ENCODE data around the gene MROH2A.

The MROH2A gene

GRCh38 chr2:233791151-233791882 is 13.2 kb downstream of the MROH2A start:
- ATAC-seq: peak; percentile 31
- no peaks in the 10 kb centered on the region for H3K36me3 Mint-ChIP-seq
- peaks cover 68% of the 10 kb centered on the region for H3K27me3 Mint-ChIP-seq
- H3K27ac Mint-ChIP-seq: no peak overlapping the region
- no peaks in the 10 kb centered on the region for H3K4me1 Mint-ChIP-seq
- H3K9me3 Mint-ChIP-seq: peaks cover 4% of the 10 kb centered on the region
- H3K4me3 Mint-ChIP-seq: no peak overlapping the region

DNA sequence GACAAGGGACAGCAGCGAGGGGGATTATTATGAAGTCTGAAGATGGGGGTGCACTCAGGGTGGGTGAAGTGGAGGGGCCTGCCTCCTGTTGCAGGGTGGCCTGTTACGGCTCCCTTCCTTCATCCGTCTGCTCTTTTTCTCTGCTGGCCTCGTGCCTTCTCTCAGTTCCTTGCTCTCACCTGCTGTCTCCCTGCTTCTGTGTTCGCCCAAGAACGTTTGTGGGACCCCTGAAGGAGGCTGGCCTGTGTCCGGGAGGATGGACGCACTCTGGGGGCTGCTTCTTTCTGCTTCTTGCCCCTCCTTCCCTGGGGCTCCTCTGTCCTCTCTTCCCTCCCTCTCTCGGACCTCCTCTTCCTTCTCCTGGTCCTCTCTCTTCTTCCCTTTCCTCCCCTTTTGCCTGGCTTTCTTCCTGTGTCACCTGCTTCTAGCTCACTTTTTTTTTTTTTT is 13.8 kb downstream of the MROH2A start:
- no peak overlapping the region for H3K27ac Mint-ChIP-seq
- no peak for ATAC-seq

GRCh38 chr2:233792720-233793119 is 14.6 kb downstream of the MROH2A start:
- no peaks in the 10 kb centered on the region for H3K36me3 Mint-ChIP-seq

More for the DNA sequence above, 13.8 kb downstream of the MROH2A start:
- Mint-ChIP-seq H3K4me3 (no peak overlapping the region), H3K9me3 (peaks cover 2% of the 10 kb centered on the region), H3K36me3 (no peaks in the 10 kb centered on the region), H3K4me1 (no peaks in the 10 kb centered on the region), H3K27me3 (peaks cover 65% of the 10 kb centered on the region)

DNA sequence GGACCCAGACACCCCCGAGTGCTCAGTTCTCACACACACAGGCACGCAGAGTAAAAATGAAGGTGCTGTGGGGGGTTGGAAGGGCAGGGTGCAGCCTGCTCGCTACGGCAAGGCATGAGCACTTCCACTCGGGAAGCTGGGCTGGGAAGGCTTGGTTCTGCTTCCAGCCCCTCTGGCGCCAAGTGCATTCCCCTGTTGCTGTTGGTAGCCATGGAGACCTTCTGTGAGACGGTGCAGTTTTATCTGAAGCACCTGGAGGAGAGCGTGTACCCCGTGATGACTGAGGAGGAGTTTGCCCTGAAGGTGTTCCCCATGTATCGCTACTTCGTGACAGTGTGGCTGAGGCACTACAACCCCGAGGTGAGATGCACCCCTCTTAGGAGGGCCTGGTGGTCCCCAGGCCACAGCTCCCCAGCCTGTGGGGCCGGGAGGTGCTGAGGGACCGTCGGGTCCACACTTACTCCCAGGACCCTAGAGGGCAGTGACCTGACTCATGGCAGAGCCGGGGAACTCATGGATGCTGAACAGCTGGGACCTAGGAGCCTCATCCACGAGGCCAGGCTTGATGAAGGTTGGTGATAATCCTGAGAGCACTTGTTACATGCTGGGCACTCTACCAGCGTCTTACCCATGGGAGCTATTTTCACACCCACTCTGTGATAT is 15.5 kb downstream of the MROH2A start:
- H3K27me3 Mint-ChIP-seq: peaks cover 71% of the 10 kb centered on the region
- peaks cover 2% of the 10 kb centered on the region for H3K9me3 Mint-ChIP-seq
- no peaks in the 10 kb centered on the region for H3K4me1 Mint-ChIP-seq
- H3K36me3 Mint-ChIP-seq: no peaks in the 10 kb centered on the region
- no peak overlapping the region for H3K27ac Mint-ChIP-seq
- no peak overlapping the region for H3K4me3 Mint-ChIP-seq
- ATAC-seq: no peak

More at GRCh38 chr2:233792720-233793119, 14.6 kb downstream of the MROH2A start:
- Mint-ChIP-seq H3K27ac (no peak overlapping the region), H3K4me1 (no peaks in the 10 kb centered on the region), H3K27me3 (peaks cover 65% of the 10 kb centered on the region), H3K4me3 (no peak overlapping the region), H3K9me3 (peaks cover 2% of the 10 kb centered on the region)
- ATAC-seq: no peak

- H3K9me3 Mint-ChIP-seq: peaks cover 2% of the 10 kb centered on the region
- no peak overlapping the region for H3K27ac Mint-ChIP-seq
- ATAC-seq: no peak
- H3K4me1 Mint-ChIP-seq: no peaks in the 10 kb centered on the region
- H3K27me3 Mint-ChIP-seq: peaks cover 68% of the 10 kb centered on the region
- no peak overlapping the region for H3K4me3 Mint-ChIP-seq
- H3K36me3 Mint-ChIP-seq: no peaks in the 10 kb centered on the region
These were observed 16.1 kb downstream of the MROH2A start for GRCh38 chr2:233794128-233794658.

DNA sequence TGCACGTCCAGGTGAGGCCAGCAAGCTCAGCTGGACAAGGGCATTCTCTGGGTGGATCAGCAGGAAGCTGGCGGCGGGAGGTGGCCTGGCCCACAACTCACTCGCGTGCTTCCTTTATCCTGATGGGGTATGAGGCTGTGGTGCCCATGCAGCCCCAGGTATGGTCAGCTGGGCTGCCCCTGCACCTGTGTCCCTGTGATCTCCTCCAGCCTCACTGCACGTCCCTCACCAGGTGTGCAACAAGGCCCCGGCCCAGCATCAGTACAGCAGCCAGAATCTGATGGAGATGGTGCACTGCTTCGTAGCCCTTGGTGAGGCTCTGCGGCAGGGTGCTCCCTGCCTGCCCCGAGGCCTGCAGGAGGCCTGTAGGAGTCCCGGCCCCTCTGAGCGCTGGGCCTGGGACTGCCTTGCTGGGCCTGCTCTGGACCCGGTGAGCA is 17.6 kb downstream of the MROH2A start:
- Mint-ChIP-seq H3K27ac (no peak overlapping the region), H3K27me3 (peaks cover 52% of the 10 kb centered on the region), H3K4me1 (no peaks in the 10 kb centered on the region), H3K4me3 (no peak overlapping the region), H3K9me3 (peaks cover 4% of the 10 kb centered on the region), H3K36me3 (no peaks in the 10 kb centered on the region)
- no peak for ATAC-seq

DNA sequence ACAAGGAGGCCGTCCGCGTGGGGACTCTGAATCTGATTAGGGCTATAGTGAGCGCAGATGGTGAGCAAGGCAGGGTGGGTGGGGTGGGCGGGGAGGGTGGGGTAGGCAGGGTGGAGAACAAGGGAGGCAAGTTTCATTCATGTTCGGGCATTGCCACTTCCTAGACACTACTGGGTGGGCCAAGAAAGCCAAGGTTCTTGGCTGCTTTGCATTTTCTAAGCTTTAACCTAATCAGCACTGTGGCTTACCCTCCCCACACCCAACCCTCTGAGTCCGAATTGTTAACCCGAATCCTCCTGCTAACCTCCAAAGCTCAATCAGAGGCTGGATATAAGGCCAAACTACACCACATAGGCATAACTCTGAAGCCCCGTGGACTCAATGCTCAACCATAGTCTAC is 18.1 kb downstream of the MROH2A start:
- H3K27me3 Mint-ChIP-seq: peaks cover 47% of the 10 kb centered on the region

GRCh38 chr2:233798335-233799086 is 20.4 kb downstream of the MROH2A start:
- Mint-ChIP-seq H3K4me1 (peaks cover 6% of the 10 kb centered on the region), H3K27ac (no peak overlapping the region), H3K4me3 (no peak overlapping the region), H3K9me3 (peaks cover 4% of the 10 kb centered on the region), H3K27me3 (peaks cover 38% of the 10 kb centered on the region), H3K36me3 (no peaks in the 10 kb centered on the region)
- ATAC-seq: no peak

More for the DNA sequence above, 18.1 kb downstream of the MROH2A start:
- no peaks in the 10 kb centered on the region for H3K36me3 Mint-ChIP-seq
- peaks cover 4% of the 10 kb centered on the region for H3K9me3 Mint-ChIP-seq
- H3K4me1 Mint-ChIP-seq: peaks cover 4% of the 10 kb centered on the region
- no peak overlapping the region for H3K4me3 Mint-ChIP-seq
- no peak for ATAC-seq
- no peak overlapping the region for H3K27ac Mint-ChIP-seq

GRCh38 chr2:233799087-233799665 is 21.0 kb downstream of the MROH2A start:
- Mint-ChIP-seq H3K4me3 (no peak overlapping the region), H3K36me3 (no peaks in the 10 kb centered on the region), H3K27ac (no peak overlapping the region), H3K27me3 (peaks cover 38% of the 10 kb centered on the region), H3K9me3 (peaks cover 4% of the 10 kb centered on the region), H3K4me1 (peaks cover 6% of the 10 kb centered on the region)
- no peak for ATAC-seq

DNA sequence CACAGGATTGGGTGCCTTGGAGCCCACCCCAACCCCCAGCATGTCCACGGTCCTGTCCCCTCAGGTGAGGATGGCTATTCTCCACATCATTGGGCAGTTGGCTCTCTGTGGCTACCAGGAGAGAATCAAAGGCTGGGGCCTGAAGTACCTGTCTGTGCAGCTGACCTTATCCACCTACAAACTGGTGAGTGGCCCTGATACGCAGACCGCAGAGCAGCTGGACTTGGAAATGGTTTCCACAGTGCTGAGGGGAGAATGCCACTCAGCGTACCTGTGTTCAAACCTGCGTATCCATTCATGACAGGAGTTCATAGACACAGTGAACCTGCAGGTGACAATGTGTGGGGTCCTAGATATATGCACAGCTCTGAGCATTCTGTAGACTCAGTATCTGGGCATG is 21.6 kb downstream of the MROH2A start:
- no peak for ATAC-seq

GRCh38 chr2:233800208-233800607 is 22.1 kb downstream of the MROH2A start:
- H3K36me3 Mint-ChIP-seq: no peaks in the 10 kb centered on the region
- peaks cover 37% of the 10 kb centered on the region for H3K27me3 Mint-ChIP-seq
- peaks cover 4% of the 10 kb centered on the region for H3K9me3 Mint-ChIP-seq
- ATAC-seq: no peak
- no peak overlapping the region for H3K4me3 Mint-ChIP-seq
- peaks cover 6% of the 10 kb centered on the region for H3K4me1 Mint-ChIP-seq
- no peak overlapping the region for H3K27ac Mint-ChIP-seq

More for the DNA sequence above, 21.6 kb downstream of the MROH2A start:
- Mint-ChIP-seq H3K27me3 (peaks cover 38% of the 10 kb centered on the region), H3K4me1 (peaks cover 6% of the 10 kb centered on the region), H3K36me3 (no peaks in the 10 kb centered on the region), H3K4me3 (no peak overlapping the region), H3K9me3 (peaks cover 4% of the 10 kb centered on the region), H3K27ac (no peak overlapping the region)

- Mint-ChIP-seq H3K4me1 (peaks cover 6% of the 10 kb centered on the region), H3K36me3 (no peaks in the 10 kb centered on the region), H3K9me3 (peaks cover 4% of the 10 kb centered on the region), H3K27me3 (peaks cover 37% of the 10 kb centered on the region), H3K27ac (no peak overlapping the region), H3K4me3 (no peak overlapping the region)
- no peak for ATAC-seq
These were observed 23.4 kb downstream of the MROH2A start for GRCh38 chr2:233801357-233802131.

GRCh38 chr2:233802132-233802815 is 24.1 kb downstream of the MROH2A start:
- H3K27ac Mint-ChIP-seq: no peak overlapping the region
- H3K36me3 Mint-ChIP-seq: no peaks in the 10 kb centered on the region
- H3K27me3 Mint-ChIP-seq: peaks cover 37% of the 10 kb centered on the region
- no peak overlapping the region for H3K4me3 Mint-ChIP-seq
- peaks cover 6% of the 10 kb centered on the region for H3K4me1 Mint-ChIP-seq
- peaks cover 4% of the 10 kb centered on the region for H3K9me3 Mint-ChIP-seq
- no peak for ATAC-seq
